Left forelimb (tissue), 1 donor: ENCODE measurements around the gene ADCY9.

Experiments used
- DNase-seq: peaks from one replicate; pipeline ENCODE4 v3.0.0-alpha.2; 2018; ENCODE audit warnings: low spot score

ADCY9 gene

DNA sequence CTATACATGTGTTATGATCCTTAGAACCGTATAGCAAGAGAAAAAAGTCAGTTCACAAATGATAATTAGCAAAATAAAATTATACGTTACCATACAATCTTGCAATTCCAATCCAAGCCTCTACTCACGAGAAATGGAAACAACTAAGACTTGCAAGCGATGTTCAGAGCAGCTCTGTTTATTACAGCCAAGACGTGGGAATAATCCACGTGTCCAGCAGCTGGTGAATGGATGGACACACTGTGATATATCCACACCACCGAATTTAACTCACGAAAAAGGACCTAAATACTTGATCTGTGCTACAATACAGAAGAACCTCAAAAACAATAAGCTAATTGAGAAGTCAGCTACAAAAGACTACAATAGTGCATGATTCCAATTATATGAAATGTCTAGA lies 88.1 kb downstream of the ADCY9 start:
- no peak for DNase-seq

- no peak for DNase-seq
Measured at GRCh38 chr16:4026854-4027253, 89.4 kb downstream of the ADCY9 start.

GRCh38 chr16:4025428-4025827 lies 90.8 kb downstream of the ADCY9 start:
- no peak for DNase-seq

- DNase-seq: no peak
Measured at GRCh38 chr16:4021916-4022315, 94.3 kb downstream of the ADCY9 start.

GRCh38 chr16:4021070-4021779 lies 95.0 kb downstream of the ADCY9 start:
- DNase-seq: no peak

GRCh38 chr16:4019371-4019791 lies 96.9 kb downstream of the ADCY9 start:
- DNase-seq: no peak

DNA sequence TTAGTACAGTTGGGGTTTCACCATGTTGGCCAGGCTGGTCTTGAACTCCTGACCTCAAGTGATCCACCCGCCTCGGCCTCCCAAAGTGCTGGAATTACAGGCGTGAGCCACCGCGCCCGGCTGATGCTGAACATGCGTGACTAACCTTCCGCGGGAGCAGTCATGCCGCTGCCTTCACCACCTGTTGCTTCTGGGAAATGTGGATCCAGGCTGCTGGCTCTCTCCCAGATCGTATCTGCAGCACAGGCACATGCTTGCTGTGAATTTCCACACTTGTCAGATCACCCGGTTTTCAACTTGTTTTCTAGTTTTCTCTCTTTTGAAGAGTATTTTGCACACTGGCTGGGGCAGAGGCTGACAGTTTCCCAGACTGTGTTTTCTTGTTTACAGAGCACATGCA lies 97.9 kb downstream of the ADCY9 start:
- DNase-seq: no peak

DNA sequence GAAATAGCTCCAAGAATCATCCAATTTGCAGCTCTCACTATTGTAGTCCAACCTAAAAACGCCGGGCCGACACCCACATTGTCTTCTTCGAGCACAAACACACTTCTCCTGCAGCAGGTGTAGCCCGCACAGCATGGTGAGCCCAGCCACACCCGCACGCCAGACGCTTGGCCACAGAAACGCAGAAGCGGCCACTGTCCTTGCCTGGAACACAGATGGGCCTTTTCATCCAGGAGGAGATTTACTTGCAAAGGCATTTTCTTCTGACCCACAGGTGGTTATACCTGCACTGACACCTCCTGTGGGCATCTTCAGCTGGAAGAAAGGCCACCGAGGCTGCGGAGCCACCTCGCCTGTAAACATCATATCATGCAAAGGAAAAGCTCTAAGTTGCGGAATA lies 98.4 kb downstream of the ADCY9 start:
- no peak for DNase-seq

GRCh38 chr16:4016658-4017057 lies 99.6 kb downstream of the ADCY9 start:
- DNase-seq: no peak

- DNase-seq: no peak
Measured at GRCh38 chr16:4016005-4016352, 100.3 kb downstream of the ADCY9 start.

DNA sequence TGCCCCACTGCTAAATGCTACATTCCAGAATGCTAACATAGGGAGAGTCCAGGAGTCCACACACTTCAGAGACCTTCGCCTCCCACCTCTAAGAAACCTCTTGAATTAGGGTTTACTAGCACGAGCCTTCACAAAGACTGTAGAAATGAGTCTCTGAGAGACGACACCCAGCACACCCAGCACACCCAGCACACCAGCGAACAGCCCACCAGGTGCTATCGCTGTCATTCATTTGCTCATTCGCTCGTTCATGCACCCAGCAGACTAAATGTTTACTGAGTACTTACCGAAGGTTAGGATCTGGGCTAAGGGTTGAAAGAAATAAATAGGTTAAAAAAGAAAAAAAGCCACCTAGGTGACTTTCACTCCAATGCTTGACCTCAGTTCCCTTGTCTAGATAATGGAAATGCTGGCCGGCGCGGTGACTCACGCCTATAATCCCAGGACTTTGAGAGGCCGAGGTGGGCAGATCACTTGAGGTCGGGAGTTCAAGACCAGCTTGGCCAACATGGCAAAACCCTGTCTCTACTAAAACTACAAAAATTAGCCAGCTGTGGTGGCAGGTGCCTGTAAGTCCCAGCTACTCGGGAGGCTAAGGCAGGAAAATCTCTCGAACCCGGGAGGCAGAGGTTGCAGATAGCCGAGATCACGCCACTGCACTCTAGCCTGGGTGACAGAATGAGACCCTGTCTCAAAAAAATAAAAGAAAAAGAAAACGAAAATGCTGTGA lies 100.8 kb downstream of the ADCY9 start:
- no peak for DNase-seq

DNA sequence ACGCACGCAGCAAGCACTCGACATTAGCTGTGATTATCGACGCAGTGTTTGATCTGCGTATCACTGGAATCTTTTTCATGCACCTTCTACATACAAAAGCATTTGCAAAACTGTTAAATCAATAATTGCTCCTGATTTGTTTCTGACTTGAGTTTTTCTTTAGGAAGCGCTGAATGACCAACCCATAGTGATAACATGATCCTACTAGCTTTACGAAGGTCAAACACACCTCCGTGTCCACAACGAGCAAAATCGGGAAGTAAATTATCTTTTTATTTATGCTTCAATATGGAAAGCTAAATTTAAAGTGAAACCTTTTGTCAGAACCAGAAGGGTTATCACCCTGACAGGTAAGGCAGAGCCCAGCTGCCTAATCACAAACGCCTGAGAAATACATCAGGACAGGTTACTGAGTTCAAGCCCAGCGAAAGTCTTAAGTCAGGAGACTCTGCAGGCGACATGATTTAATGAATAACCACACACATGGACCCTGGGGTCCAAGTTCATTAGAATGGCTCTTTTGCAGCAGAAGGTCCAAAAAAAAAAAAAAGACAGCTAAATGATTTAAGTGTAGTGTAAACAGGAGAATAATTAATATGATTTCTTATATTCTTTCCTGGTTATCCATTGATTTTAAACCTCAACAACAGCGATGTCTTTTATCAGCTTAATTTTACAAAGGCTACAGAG lies 104.2 kb downstream of the ADCY9 start:
- DNase-seq: no peak

DNA sequence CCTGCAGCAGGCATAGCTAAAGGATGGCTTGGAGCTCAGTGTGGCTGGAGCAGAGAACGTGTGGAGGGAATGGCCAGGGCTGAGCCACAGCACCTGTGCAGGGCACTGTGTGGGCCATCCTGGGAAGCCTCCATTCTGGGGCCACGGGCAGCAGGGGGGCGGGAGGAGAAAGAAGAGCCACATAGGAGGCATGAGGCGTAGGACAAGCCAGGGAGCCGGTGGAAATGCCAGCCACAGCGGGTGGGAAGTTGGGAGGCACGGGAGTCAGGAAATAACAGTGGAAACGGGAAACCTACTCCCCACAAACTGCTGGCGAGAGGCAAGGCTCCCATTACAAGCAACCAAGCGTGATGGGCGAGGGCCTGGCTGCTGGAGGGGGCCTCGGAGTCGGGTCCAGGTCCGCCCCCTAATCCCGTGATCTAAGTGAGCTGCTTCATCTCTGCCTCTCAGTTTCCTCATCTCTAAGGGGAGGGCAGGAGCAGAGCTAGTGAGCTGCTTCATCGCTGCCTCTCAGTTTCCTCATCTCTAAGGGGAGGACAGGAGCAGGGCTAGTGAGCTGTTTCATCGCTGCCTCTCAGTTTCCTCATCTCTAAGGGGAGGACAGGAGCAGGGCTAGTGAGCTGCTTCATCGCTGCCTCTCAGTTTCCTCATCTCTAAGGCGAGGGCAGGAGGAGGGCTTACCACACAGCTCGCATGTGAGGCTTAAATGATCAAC lies 104.9 kb downstream of the ADCY9 start:
- DNase-seq: no peak

- DNase-seq: no peak
Measured at GRCh38 chr16:4010225-4011158, 105.8 kb downstream of the ADCY9 start.

DNA sequence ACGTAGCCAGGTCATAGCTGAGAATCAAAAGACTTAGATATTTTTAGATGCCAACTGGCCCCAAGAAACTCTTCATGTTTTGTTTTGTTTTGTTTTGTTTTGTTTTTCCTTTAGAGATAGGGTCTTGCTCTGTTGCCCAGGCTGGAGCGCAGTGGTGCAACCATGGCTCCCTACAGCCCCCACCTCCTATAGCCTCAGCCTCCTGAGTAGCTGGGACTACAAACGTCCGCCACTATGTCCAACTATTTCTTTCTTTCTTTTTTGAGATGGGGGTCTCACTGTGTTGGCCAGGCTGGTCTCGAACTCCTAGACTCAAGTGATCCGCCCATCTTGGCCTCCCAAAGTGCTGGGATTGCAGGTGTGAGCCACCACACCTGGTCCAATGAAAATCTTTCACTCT lies 107.1 kb downstream of the ADCY9 start:
- DNase-seq: no peak

GRCh38 chr16:4008116-4008515 lies 108.1 kb downstream of the ADCY9 start:
- no peak for DNase-seq

DNA sequence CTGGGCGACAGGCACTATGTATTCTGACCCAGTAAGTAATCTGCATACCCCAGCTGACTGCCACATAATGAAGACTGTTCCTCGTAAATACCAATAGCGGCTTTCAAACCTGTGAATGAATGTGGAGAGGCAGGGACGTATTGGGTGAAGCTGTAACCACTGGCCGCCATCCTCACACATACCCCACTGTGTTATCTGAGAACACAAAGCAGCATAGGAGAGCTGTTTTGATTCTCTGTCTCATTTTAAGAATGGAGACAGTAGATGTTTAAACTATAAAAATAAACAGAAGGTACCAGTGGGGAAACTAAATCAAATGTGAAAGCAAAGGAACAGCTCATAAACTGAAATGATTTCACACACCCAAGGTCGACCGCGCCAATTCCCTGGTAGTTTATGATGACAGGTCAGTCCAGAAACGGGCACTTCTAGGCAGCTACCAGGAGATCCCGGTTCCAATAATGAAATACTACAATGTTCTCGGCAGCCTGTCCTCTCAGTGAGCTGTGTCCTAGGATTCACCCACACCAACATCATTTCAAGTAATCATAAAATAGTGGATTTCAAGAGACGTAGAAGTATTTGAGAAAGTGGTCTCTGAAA lies 109.7 kb downstream of the ADCY9 start:
- DNase-seq: no peak

DNA sequence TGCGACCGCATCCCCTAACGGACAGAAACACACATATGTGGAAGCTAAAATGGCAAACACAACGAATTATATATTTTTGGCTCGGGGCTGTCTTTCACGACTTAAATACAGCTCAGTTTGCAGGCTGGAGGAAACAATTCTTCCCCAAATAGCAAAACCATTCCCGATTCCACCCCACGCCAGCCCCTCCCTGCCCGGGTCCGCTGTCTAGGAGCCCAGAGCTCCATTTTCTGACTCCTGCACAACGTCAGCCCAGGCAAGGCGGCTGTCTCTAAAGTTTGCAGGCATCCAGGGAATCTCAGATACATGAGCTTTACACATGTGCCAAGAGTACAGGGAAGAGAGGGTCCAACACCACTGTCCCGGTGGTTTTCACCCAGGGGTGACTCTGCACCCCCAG lies 110.5 kb downstream of the ADCY9 start:
- no peak for DNase-seq

DNA sequence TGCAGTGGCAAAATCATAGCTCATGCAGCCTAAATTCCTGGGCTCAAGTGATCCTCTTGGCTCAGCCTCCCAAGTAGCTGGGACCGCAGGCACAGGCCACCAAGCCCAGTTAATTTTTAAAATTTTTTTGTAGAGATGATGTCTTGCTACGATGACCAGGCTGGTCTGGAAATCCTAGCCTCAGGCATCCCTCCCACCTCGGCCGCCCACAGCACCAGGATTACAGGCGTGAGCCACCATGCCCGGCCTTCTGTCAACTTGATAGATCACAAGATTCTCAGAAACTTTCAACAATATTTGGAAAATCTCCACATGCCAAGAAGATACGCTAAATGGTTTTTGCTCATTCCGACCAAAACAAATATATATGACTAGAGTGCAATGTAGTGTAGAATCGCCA lies 111.0 kb downstream of the ADCY9 start:
- DNase-seq: no peak

DNA sequence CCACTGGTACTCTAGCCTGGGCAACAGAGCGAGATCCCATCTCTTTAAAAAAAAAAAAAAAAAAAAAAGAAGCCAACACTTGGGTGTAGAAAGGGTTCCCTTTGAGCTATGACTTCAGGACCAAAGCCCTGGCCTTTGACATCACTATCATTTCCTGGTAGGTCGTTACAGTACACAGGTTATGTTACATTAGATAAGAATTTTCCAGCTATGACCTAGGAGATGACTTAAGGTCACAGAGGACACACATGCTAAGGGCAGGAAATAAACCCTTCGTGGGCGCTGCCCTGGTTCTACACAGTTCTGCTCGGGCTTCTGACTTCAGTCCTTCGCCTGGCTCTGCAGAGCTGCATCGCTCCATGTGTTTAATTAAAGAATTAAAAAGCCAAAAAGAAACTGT lies 112.0 kb downstream of the ADCY9 start:
- DNase-seq: no peak

- no peak for DNase-seq
Measured at GRCh38 chr16:4003576-4003975, 112.7 kb downstream of the ADCY9 start.
